ENCODE results near the gene CNTNAP2.

DNA sequence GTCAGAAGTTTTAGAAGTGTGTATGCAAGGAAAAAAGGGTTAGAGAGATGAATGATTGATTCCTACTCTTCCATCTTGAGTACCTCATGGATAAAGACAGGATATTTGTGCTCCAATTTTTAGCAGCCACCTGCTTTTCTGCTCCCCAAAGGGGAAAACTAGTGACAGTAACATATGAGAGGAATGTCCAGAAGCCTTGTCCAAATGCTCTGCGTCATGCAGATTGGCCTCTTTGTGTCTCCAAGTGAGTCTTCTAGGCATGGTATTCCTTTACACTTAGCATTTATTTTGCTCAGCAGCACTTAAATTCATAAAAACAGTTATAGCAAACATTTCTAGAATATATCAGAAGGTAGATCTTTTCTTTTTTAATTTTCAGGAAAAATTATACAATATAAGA, 306.8 kb downstream of the CNTNAP2 start:
- TF ChIP-seq SP1 (IDR thresholded peaks at IDR 0.05) (no peak), FOXM1 (IDR thresholded peaks at IDR 0.05; ENCODE audit: borderline replicate concordance) (no peak), HDGF (IDR thresholded peaks at IDR 0.05; ENCODE audit: borderline replicate concordance) (no peak), LEF1 (IDR thresholded peaks at IDR 0.05; ENCODE audit: borderline replicate concordance) (no peak), TARDBP (IDR thresholded peaks at IDR 0.05) (no peak), FOXA1 (IDR thresholded peaks at IDR 0.05) (no peak), BHLHE40 (IDR thresholded peaks at IDR 0.05; ENCODE audit: borderline replicate concordance) (no peak), ZNF384 (IDR thresholded peaks at IDR 0.05) (no peak), FOXK2 (IDR thresholded peaks at IDR 0.05) (no peak), SUZ12 (IDR thresholded peaks at IDR 0.05) (no peak), NFRKB (IDR thresholded peaks at IDR 0.05) (no peak), CTBP1 (IDR thresholded peaks at IDR 0.05; ENCODE audit: borderline replicate concordance) (no peak), ELF4 (IDR thresholded peaks at IDR 0.05) (no peak)
